GM19043 (cell line): Measurements from ENCODE around the gene CCDC91.
"Not testable (repeated sequence)": the region's sequence is repeated elsewhere in the genome, so short reads cannot be mapped to it uniquely, and the experiment has no call there.

Experiments
- ATAC-seq: cut with Tn5 transposase; IDR thresholded peaks from one replicate; pipeline ENCODE4 v1.9.1; 2021; ENCODE audit warnings: low read depth; ENCODE audit not compliant: unreplicated experiment

Gene CCDC91

GRCh38 chr12:28350502-28350901 is 160.2 kb downstream of the CCDC91 start:
- no peak for ATAC-seq

GRCh38 chr12:28351414-28351813 is 161.2 kb downstream of the CCDC91 start:
- no peak for ATAC-seq

- ATAC-seq, result no peak
Observed at GRCh38 chr12:28355161-28355560, 164.9 kb downstream of the CCDC91 start.

- no peak for ATAC-seq
Observed at GRCh38 chr12:28360253-28360652, 170.0 kb downstream of the CCDC91 start.

DNA sequence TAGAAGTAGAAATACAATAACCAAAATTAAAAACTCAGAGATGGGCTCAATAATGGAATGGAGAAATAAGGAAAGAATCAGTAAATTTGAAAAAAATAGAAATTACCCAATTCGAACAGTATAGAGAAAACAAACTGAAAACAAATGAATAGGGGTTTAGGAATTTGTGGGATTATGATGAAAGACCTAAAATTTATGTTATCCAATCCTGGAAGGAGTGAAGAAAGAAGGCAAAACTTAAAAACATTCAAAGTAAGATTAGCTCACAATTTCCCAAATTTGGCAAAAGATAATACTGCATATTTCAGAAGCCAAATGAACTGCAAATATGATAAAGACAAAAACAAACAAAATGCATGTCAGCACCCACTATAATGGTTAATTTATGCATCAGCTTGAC is 177.1 kb downstream of the CCDC91 start:
- ATAC-seq, result no peak

DNA sequence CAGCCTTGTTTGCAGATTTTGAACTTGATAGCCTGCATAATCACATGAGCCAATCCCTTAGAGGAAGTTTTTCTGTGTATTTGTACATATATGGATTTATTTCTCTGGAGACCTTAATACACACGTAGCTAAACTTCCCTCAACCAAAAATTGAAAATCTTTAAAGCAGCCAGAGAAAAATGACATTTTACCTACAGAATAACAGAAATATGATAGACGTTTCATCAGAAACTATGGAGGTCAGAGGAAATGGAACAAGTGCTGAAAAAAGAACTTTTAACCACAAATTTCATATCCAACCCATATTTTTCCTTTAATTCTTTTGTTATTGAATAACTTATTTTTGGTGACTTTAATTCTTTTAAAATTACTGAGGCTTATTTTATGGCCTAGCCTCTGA is 177.7 kb downstream of the CCDC91 start:
- no peak for ATAC-seq

DNA sequence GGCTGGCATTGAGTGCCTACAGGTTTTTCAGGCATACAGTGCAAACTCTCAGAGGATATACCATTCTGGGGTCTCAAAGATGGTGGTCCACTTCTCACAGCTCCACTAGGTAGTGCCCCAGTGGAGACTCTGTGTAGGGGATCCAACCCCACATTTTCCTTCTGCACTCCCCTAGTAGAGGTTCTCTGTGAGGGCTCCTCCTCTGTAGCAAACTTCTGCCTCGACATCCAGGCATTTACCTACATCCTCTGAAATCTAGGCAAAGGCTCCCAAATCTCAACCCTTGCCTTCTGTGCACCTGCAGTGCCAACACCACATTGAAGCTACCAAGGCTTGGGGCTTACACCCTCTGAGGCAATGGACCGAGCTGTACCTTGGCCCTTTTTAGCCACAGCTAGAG is 179.2 kb downstream of the CCDC91 start:
- no peak for ATAC-seq

GRCh38 chr12:28374556-28374955 is 184.3 kb downstream of the CCDC91 start:
- no peak for ATAC-seq

DNA sequence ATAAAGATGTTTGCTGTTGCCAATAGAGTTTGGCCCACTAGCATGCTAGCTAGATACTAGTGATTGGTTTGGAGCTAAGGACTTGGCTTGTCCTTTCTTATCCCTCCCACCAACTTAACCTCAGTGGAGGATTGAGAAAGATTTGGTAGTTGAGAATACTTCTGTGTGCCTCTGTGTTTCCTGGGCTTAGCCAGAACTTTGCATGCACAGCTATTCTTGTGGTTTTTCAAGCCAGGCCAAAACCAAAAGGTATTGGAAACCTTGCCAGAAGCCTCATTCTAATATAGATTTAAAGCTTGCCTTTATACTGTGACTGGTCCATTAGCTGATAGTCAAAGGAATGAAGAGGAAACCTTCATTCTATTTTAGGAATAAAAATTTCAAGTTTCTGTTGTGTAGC is 188.5 kb downstream of the CCDC91 start:
- no peak for ATAC-seq

GRCh38 chr12:28379779-28380178 is 189.5 kb downstream of the CCDC91 start:
- ATAC-seq, result not testable (repeated sequence)

- no peak for ATAC-seq
Observed at GRCh38 chr12:28383368-28383767, 193.1 kb downstream of the CCDC91 start.

DNA sequence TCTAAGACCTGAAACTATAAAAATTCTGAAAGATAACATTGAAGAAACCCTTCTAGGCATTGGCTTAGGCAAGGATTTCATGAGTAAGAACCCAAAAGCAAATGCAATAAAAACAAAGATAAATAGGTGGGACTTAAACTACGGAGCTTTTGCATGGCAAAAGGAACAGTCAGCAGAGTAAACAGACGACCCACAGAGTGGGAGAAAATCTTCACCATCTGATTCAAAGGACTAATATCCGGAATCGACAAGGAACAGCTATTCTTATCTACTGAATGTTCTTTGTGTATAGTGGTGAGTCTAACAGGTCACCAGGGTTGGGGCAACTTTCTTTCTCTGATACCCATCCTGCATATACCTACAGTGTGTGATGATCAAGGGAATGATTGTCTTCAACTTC is 198.6 kb downstream of the CCDC91 start:
- ATAC-seq, result no peak

DNA sequence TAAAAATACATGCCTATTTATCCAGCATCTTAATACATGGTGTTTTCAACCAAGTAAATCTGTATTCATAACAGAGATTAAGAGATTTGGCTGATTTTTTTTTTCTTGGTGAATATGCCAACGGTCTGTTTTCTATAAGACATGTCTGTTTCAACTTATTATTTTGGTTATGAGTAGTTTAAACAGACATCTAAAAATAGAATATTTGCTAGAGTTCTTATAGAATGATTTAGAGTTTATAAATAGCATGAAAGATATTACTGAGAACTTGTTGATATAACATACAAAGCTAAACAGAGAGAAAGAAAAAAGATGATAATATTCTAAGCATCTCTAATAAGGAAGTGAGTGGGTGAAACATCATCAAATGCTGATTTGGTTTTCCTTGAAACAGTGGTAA is 199.9 kb downstream of the CCDC91 start:
- no peak for ATAC-seq

DNA sequence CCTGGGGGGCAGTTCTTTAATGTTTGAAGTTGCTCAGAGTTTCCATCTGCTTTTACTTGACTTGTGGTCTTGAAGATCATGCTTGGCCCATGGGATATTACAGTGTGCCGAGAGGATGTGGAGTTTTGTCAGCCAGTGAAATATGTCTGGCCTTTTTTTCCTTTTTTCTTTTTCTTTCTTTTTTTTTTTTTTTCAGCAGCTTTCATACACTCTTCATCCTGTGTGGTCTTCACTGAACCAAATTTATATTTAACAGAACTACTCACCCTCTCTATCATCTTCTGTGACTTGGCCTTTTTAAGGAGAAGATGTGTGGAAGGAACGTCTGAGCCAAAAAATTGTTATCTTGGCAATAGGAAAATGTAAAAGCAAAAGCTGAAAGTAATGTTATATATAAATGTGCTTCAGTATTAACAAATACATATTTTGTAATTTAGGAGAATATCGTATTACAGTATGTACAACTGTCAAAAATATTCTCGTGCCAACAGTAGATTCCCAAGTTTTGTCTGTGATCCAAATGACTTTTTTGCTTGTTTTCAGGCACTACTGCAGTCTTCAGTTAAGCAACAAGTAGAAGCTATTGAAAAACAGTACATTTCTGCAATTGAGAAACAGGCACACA is 200.6 kb downstream of the CCDC91 start:
- ATAC-seq, result no peak

GRCh38 chr12:28409892-28410291 is 219.6 kb downstream of the CCDC91 start:
- ATAC-seq, result no peak

DNA sequence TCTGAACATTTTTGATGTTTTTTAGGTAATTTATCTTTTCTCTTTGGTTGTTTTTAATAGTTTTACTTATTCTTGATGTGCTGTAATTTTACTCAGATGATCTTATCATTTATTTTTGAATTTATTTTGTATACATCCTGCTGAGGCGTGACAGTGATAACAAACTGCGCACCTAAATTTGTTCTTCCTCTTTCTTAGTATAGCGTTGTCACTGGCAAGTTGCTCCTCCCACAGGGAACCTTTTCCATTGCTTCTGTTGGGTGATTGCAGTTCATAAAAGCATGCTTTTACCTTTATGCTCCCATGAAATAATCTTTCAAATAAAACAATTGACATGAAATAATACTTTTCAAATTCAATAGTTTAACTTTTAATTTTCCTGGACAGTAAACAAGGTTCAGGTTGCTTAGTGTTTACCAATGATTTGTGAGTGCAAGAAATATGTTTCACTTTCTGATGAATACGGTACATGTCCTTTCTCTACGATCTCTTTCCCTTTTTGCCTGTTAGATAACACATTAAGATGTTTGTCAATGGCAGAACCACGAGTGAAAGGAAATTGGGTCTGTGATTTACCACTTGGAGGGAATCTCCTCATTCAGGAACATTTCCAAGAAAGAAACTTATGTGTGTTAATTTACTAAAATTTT is 223.3 kb downstream of the CCDC91 start:
- ATAC-seq, result no peak

- no peak for ATAC-seq
Observed at GRCh38 chr12:28415755-28416154, 225.5 kb downstream of the CCDC91 start.

- no peak for ATAC-seq
Observed at GRCh38 chr12:28421374-28421773, 231.1 kb downstream of the CCDC91 start.

- no peak for ATAC-seq
Observed at GRCh38 chr12:28424965-28425364, 234.7 kb downstream of the CCDC91 start.

- ATAC-seq, result no peak
Observed at GRCh38 chr12:28425526-28425925, 235.3 kb downstream of the CCDC91 start.

DNA sequence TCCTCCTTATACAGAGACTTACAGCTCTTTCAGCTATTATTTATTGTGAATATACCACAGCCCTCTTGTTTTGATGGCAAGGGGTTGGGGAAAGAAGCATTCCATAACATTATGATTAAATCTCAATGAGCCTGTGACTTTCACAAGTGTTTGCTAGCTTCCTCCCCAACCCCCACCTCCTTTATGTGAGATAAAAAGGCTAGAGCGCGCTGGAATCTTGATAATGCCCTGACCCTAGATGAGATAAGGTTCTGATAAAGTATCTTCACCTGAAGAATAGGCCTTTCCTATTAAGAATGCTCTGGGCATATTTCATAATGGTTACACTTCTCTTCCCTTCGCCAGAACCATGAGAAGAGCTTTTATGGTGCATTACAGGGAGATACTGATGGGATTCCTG is 236.8 kb downstream of the CCDC91 start:
- no peak for ATAC-seq

DNA sequence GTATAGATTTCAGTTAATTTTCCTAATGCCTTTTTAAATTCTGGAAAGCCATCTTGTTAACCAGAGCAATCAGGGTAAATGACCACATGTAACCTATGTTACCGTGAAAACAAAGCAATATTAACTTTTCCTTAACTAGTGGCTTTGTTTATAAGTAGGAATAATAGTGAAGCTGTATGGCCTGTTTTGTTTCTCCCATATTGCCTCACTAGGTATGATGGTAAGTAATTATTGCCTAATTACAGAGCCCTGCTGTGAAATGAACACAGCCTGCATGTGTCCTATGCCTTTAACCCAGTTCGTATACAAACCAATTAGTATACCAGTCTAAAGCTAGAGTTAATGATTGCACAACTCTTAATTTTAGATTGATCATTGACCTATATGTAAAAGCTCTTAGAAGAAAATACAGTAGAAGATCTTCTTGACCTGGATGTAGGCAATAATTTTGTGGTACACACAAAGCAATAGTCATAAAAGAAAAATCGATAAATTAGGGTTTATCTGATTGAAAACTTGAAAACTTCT is 249.9 kb downstream of the CCDC91 start:
- ATAC-seq, result no peak
